GM18861 (cell line): ENCODE data around the gene TNFRSF9.
"Not testable (repeated sequence)": the region's sequence is repeated elsewhere in the genome, so short reads cannot be mapped to it uniquely, and the experiment has no call there.

Source experiments
- ATAC-seq: cut with Tn5 transposase; IDR thresholded peaks from one replicate; pipeline ENCODE4 v1.9.1; 2021; ENCODE audit not compliant: unreplicated experiment

TNFRSF9 gene

DNA sequence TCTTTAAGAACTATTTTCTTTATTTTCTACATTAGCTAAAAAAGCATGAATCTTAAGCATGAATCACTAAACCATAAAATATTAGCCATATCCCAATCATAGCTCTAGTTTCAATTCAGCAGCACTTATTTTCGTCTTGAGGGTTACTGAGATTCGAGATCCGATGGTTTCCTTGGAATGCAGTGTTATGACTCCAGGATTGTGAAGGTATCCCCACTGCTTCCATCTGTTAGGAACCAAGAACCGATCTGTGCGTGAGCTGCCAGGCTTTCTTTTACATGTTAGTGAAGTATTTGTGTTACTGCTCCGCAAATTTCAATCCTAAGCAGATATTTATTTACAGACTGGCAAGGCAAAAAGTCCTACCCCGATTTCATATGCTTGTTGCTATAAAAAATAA is 18.8 kb downstream of the TNFRSF9 start:
- ATAC-seq: no peak

DNA sequence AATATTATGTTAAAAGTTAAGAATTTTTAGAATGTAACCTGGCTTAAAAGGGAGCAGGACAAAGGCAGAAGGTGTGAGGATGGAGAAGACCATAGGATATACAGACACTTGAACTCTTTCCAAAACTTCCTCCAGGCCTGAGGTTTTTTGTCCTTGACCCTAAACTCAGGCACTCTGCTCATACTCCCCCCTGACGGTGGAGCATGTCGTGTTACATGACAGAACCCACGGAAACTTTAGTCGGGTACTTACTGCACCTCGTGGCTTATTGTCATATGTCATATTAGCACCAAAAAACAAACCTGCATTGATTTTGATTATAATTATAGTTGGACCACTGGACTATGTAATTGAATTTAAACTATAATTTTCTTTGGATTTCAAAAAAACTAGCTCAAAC is 20.8 kb downstream of the TNFRSF9 start:
- no peak for ATAC-seq

DNA sequence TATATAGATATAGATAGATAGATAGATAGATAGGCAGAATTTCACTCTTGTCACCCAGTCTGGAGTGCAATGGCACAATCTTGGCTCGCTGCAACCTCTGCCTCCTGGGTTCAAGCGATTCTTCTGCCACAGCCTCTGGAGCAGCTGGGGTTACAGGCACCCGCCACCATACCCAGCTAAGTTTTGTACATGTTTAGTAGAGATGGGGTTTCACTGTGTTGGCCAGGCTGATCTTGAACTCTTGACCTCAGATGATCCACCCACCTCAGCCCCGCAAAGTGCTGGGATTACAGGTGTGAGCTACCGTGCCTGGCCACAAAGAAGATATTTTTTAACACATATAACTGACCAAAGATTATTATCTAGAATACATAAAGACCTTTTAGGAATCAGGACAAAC is 22.7 kb downstream of the TNFRSF9 start:
- ATAC-seq: not testable (repeated sequence)

DNA sequence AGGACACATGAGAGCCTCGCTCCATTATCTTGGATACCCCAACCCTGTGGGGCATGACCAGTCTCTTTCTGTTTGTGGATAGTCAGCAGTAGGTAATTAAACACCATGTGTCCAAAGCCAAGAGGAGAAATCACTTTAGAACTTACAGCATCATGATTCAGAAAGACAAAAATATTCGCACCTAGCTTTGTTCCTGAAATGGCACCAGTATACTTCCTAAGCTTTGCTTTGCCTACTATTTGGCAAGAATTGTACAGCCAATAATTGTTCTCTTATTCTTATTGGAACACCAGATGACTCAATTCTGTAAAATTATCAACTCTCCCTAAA is 24.2 kb downstream of the TNFRSF9 start:
- no peak for ATAC-seq

DNA sequence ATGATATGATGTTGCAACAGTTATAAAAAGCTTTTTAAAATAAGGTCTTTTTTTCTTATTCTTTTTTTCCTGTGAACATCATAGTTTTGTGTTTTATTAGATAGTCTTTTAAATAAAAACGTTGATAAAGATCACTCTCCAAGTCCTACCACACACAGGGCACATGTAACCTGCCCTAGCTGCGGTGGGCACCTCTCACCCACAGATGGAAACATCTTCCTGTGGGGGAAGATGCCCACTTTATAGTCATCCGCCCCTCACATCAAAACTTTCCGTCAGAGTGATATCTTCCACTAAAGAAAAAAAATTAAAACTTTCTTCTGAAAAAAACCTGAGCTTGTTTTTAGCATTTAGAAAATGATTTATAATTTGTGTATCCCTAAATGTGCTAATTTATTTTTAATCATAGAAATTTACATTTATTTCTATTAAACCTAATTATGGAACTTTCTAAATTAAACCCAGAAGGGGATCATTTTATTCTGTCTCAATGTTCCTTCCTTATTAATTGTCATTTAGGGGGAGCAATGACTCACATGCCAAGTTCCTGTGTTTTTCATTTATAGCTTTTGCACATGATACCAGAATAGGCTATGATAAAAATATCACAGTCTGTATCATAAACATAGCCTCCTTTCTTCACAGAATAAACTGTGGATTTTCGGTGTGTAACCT is 24.7 kb downstream of the TNFRSF9 start:
- ATAC-seq: no peak

DNA sequence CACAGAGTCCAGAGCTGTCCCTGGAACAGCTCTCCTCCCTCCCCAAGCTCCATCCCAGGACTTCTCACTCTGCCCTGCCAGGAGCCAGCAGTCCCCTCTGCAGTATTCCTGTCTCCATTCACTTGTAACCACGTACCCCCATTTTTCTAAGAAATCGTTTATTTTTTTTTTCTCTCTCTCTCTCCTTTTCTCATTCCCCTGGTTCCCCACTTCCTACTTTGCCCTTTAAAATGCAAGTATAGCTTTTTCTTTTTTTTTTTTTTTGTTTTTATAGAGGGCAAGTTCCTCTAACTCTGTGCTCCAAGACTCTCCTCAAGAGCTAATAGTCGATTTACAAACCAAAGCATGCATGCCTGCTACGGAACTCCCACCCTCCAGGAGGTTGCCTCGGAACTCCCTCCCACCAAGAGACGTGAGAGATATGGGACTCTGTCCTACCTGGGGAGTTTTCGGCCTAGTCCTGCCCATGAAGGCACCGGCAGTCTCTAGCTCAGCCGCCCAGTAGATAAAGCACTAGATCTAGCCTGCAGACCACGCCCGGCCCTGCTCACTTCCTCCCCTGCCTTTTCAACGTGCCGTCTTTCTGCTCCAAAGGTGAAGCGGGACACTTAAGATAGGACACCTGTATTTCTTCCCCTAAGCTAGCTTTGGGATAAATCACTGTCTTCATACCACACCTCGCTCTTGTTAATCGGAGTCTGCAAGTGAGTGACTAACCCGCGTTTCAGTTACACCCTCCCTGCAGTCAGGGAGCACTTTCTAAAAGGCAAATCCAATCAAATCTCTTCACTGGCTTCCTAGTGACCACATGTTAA is 27.7 kb downstream of the TNFRSF9 start:
- no peak for ATAC-seq

DNA sequence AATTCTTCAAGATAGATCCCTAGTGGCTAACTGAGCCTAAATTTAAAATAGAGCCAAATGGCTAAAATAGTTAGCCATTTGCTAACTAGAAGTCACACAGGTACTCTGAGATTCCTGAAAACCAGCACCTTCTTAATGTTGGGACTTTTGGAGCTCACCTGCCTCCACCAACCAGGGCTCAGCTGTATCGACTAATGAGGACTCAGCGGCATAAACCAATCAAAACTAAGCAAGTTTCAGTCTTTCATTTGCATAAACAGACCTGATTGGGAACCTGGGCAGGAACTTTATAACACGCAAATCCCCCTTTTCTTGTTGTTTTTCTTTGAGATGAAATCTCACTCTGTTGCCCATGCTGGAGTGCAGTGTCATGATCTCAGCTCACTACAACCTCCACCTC is 28.5 kb downstream of the TNFRSF9 start:
- no peak for ATAC-seq

DNA sequence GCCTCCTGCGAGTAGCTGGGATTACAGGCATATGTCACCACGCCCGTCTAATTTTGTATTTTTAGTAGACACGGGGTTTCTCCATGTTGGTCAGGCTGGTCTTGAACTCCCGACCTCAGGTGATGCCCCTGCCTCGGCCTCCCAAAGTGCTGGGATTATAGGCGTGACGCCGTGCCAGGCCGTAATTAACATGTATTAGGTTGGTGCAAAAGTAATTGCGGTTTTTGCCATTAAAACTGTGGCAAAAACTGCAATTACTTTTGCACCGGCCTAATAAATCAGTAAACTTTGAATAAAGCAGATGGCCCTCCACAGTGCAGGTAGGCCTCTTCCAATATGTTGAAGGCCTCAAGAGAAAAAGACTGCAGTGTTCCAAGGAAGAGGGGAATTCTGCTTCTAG is 35.4 kb downstream of the TNFRSF9 start:
- no peak for ATAC-seq

DNA sequence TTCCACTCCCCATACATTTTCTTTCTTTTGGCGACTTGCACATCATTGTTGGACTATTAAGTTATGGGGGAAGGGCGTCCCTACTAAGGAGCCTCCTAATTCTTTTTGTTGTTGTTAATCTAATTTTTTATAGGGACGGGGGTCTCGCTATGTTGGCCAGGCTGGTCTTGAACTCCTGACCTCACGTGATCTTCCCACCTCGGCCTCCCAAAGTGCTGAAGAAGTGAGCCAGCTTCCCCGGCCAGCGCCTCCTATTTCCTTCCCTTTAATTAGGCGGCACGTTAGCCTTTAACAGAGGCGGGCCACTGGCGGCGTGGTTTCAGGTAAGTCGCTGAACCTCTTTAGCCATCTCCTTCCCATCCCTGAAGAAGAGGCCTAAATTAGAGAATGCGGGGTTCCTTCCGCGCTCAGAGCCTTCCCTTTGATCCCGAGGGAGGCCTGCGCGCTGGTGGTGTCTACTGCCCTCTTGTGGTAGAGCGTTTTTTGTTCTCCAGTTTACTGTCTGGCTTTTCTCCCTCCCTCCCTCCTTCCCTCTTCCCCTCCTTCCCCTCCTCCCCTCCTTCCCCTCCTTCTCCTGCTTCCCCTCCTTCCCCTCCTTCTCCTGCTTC is 38.1 kb downstream of the TNFRSF9 start:
- ATAC-seq: no peak

DNA sequence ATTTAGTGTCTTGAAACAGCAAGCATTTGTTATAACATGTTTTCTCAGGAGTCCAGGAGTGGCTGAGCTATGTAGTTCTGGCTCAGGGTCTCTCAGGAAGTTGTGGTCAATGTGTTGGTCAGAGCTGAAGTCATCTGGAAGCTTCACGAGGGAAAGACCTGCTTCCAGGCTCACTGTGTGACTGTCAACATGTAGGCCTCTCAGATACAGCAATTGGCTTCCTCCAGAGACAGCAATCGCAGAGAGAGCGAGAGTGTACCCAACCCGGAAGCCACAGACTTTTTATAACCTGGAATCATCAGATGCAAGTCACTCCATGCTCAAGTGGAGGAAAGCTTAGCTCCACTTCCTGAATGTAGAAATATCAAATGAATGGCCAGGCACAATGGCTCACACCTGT is 40.9 kb downstream of the TNFRSF9 start:
- no peak for ATAC-seq

DNA sequence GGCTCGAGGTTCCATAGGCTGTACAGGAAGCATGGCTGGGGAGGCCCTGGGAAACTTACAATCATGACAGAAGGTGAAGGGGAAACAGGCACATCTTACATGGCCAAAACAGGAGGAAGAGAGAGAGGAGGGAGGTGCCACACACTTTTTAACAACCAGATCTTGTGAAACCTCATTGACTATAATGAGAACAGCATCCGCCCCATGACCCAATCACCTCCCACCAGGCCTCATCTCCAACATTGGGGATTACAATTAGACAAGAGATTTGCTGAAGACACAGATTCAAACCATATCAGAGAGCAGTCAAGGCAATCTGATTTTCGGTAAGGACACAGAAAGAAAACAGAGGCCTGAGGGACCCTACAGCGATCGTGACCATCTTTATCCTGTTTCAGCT is 41.7 kb downstream of the TNFRSF9 start:
- no peak for ATAC-seq

DNA sequence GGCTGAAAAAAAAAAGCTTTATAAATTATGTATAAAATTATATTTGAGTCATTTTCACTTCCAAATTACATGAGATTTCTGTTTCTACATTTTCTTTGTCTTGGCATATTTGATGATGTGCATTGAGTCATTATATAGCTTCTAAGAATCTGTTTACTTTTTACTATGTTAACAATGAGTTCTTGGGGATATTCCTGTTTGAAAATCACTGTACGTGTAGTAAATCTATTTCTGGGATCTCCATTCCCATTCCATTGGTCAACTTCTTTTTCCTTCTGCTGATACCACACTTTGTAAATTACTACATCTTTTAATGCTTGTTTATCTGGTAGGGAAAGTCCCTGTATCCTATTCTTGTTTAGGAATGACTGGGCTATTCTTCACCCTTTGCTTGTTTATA is 43.6 kb downstream of the TNFRSF9 start:
- no peak for ATAC-seq

DNA sequence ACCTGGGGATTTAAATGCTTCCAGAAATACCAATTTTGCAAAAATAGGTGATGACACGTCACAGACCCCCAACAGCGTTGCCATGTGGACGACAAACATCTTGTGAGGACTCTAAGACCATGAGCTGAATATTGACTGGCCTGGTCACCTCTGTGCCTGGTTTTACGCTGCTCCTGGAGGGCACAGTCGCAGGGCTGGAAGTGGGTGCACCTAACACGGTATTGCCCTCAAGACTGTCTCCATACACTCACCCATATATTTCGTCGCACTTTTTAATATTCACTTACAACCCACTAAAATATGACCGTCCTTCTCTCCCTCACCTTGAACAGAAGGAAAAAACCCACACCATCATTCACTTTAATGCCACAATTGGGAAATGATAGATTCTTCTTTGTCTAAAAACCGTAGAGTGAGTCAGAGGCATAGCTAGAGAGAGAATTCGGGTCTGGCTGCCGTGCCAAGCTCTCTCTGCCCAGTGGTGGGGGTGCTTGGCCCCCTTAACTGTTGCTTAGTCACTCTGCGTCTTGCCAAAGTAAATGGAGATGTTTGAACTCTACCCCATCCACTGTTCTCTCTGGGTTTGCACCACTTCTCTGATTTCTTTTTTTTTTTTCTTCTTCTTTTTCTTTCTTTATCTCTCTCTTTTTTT is 47.0 kb downstream of the TNFRSF9 start:
- ATAC-seq: no peak

DNA sequence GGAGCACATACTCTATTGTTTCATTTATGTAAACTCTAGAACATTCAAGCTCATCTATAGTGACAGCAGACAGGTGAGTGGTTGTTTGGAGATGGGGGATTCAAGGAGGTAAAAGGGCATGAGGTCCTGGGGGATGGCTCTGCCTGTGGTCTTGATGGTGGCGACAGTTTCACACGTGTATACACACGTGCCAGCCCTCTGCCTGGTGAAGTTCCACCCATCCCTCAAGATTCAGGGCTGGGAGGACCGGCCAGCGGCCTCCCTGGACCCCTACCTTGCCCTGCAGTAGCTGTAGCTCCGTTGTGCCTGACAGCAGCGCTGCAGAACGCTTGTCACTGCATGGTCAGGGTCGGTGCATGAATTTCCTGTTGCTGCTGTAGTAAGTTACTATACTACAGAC is 48.8 kb downstream of the TNFRSF9 start:
- no peak for ATAC-seq

DNA sequence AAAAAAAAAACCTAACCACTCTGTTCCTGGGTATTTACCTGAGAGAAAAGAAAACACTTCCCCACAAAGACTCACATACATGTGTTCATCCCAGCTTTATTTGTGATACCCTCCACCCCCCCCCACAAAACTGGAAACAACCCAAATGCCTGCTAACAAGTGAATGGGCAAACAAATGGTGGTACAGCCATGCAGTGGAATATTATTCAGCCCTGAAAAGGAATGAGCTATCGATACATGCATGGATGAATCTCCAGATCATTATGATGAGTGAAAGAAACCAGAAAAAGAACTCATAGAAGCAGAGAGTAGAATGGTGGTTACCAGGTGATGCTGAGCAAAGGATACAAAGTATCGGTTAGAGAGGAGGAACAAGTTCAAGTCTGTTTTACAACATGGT is 49.8 kb downstream of the TNFRSF9 start:
- no peak for ATAC-seq

DNA sequence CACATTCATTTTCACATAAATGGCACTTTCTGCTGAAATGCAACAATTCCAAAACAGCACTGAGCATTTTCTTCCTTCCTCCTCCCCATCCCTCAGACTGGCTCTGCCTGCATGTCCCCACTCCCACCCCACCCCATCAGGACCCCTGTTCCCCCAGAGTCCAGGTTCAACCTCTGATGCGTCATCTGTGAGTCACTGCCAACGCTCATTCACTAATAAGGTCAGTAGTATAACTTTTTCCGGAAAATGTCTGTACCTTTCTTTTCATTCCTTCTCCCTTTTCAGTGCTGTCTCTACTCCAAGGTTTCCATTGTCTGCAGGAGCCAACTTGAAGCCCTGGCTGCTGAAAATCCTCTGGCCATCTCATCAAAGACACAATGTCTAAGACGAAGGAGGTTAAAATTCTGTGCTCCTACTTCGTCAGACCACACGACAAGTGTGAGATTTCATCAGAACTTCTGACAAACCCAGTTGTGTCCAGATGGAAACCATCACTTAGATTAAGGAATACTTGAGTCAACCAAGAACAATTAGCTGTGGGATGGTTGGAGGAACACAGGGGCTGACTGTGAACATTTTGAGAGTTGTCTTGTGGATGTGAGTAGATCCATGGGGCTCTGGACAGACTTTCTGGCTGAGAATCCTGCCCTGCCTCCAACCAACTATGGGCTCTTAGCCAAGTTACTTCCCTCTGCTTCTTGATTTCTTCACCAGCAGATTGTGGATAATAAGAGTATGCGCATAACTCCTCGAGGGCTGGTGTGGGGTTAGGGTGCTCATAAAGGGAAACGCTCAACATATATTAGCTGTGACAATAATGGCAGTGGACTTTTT is 52.2 kb downstream of the TNFRSF9 start:
- no peak for ATAC-seq

DNA sequence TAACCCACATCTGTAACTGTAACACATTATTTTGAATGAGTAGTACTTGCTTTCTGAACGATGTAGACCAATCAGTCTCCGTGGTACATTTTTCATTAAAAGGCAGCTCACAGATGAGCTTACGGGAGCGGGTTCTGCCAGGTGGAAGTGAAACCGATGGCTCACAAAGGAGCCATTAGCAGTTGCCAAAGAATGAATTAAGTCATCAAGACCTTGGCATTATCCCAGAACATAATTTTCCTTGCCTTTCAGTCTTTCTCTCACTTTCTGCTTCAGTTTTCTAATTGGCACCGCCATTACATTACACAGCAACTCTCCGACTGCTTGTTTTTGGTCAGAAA is 54.3 kb downstream of the TNFRSF9 start:
- ATAC-seq: no peak

DNA sequence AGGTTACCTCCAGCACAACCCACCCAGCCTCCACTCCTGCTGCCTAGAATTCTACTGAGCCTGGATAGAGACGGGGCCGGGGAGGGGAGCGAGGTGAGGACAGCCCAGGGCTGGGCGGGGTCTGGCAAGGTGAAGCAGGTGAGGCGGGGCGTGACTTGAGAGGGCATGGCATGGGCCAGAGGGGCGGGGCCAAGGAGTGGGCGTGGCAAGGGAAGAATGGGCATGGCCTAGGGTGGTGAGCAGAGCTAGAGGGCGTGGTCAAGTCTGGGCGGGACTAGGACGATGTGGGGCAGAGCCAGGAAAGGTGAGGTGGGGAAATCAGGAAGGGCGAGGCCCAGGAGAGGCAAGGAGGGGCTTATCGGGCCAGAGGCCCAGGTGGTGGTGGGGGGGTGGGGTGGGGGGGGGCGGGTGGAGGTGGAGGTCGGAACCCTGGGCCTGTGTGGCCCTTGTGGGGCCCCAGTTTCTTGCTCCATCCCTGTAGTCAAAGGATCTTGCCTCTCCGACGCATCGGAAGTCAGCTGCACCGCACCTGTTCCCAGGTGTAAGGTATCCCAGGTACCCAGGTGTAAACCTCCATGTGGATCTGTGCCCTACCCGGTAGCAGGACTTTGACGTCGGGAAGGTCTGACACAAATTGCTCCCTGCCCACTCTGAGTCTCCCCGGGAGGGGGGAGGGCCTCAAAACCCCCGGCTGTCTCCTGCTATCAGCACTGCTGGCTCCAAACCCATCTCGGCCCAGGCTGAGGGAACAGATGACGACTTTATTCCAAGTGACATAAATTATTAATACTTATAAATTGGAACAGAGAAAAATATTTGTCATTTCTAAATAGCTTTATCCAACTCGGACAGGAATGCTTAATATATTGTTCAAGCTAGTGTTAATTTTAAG is 54.9 kb downstream of the TNFRSF9 start:
- no peak for ATAC-seq

DNA sequence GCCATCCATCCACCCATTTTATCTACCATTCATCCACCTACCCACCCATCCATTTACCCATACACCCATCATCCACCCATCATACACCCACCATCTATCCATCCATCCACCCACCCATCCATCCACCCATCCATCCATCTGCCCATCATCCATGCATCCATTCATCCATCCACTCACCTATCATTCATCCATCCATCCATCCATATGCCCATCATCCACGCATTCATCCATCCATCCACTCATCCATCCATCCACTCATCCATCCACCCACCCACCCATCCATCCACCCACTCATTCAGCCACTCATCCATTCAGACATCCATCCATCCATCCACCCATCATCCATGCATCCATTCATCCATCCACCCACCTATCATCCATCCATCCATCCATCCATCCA is 55.9 kb downstream of the TNFRSF9 start:
- ATAC-seq: no peak

DNA sequence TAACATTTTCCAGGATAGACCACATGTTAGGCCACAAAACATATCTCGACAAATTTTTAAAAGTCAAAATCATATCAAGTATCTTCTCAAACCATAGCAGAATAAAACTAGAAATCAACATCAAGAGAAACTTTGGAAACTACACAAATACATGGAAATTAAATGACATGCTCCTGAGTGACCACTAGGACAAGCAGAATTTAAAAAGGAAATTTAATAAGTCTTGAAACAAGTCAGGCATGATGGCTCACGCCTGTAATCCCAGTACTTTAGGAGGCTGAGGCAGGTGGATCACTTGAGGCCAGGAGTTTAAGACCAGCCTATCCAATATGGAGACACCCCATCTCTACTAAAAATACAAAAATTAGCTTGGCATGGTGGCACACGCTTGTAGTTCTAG is 61.4 kb downstream of the TNFRSF9 start:
- ATAC-seq: no peak
